Progenitor cell of endocrine pancreas (in vitro differentiated cells): Measurements from ENCODE around the gene OLFML2A. TPM values are rescaled to one million over a fixed set of nuclear protein-coding genes. Genes with fewer than 3 reads are reported as not detected.

ENCODE experiments used
- DNase-seq: peaks from one replicate; pipeline ENCODE4 v3.0.0; 2021; ENCODE audit warnings: low spot score; ENCODE audit not compliant: unreplicated experiment
- H3K27ac Mint-ChIP-seq: 2 replicates; pipeline ENCODE4 v1.8.0; 2021; ENCODE audit warnings: mild to moderate bottlenecking, moderate library complexity, mixed read lengths
- H3K27me3 Mint-ChIP-seq: 2 replicates; pipeline ENCODE4 v1.8.0; 2021; ENCODE audit warnings: mixed read lengths
- H3K36me3 Mint-ChIP-seq: 2 replicates; pipeline ENCODE4 v1.8.0; 2022; ENCODE audit warnings: mixed read lengths; ENCODE audit not compliant: insufficient read depth
- H3K4me1 Mint-ChIP-seq: 2 replicates; pipeline ENCODE4 v1.8.0; 2021; ENCODE audit warnings: low read depth, mixed read lengths
- H3K4me3 Mint-ChIP-seq: 2 replicates; pipeline ENCODE4 v1.8.0; 2021; ENCODE audit warnings: low read depth, mild to moderate bottlenecking, moderate library complexity, mixed read lengths
- H3K9me3 Mint-ChIP-seq: 2 replicates; pipeline ENCODE4 v1.8.0; 2021; ENCODE audit warnings: low read depth, mixed read lengths
- total RNA-seq: library from RNA; stranded (reverse); gene quantifications from 2 replicates; pipeline ENCODE4 v1.2.1, GENCODE V29; 2021
- TF ChIP-seq, protein P1 (sequence below): fragments of 200-600 bp; sonication (generic); IDR thresholded peaks from one replicate; pipeline ENCODE4 v1.5.0; 2021; ENCODE audit warnings: antibody characterized with exemption, mild to moderate bottlenecking; ENCODE audit not compliant: unreplicated experiment

Gene OLFML2A
- total RNA-seq, 1 donor from 2014 or later = 2.5 TPM

DNA sequence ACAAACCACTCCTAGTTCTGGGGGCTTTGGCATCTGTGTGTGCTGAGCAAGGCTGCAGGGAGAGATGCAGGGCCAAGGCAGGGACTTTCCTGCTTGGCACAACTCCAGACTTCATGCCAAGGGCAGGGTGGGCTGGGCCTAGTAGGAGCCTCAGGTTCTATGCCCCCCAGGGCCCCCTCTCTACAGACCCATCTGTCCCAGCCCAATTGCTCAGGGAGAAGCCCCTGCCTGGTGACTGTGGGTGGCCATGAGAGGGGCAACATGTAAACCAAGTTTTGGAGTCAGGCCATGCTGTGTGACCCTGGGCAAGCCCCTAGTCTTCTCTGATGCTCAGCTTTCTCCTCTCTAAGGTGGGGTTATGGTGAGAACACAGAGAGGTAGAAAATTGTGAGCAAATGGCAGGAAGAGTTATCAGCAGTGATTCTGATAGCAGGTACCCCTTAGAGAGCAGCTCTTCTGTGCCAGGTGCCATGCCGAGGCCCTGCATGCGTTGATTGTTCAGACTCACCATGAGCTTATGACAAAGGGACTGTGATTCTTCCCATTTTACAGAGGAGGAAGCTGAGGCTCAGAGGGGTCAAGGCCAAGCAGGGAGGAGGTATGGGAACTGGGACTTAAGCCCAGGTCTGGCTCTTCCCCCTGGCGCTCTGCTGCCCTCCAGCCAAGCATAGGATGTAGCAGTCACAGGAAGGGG, 5.2 kb downstream of the OLFML2A start:
- TF ChIP-seq, protein P1, sequence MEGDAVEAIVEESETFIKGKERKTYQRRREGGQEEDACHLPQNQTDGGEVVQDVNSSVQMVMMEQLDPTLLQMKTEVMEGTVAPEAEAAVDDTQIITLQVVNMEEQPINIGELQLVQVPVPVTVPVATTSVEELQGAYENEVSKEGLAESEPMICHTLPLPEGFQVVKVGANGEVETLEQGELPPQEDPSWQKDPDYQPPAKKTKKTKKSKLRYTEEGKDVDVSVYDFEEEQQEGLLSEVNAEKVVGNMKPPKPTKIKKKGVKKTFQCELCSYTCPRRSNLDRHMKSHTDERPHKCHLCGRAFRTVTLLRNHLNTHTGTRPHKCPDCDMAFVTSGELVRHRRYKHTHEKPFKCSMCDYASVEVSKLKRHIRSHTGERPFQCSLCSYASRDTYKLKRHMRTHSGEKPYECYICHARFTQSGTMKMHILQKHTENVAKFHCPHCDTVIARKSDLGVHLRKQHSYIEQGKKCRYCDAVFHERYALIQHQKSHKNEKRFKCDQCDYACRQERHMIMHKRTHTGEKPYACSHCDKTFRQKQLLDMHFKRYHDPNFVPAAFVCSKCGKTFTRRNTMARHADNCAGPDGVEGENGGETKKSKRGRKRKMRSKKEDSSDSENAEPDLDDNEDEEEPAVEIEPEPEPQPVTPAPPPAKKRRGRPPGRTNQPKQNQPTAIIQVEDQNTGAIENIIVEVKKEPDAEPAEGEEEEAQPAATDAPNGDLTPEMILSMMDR = no peak
- H3K4me1 Mint-ChIP-seq = peaks cover 9% of the 10 kb centered on the region
- no peaks in the 10 kb centered on the region for H3K9me3 Mint-ChIP-seq
- no peak for DNase-seq
- H3K4me3 Mint-ChIP-seq = no peak overlapping the region
- H3K27ac Mint-ChIP-seq = no peak overlapping the region
- no peaks in the 10 kb centered on the region for H3K36me3 Mint-ChIP-seq
- peaks cover 6% of the 10 kb centered on the region for H3K27me3 Mint-ChIP-seq

DNA sequence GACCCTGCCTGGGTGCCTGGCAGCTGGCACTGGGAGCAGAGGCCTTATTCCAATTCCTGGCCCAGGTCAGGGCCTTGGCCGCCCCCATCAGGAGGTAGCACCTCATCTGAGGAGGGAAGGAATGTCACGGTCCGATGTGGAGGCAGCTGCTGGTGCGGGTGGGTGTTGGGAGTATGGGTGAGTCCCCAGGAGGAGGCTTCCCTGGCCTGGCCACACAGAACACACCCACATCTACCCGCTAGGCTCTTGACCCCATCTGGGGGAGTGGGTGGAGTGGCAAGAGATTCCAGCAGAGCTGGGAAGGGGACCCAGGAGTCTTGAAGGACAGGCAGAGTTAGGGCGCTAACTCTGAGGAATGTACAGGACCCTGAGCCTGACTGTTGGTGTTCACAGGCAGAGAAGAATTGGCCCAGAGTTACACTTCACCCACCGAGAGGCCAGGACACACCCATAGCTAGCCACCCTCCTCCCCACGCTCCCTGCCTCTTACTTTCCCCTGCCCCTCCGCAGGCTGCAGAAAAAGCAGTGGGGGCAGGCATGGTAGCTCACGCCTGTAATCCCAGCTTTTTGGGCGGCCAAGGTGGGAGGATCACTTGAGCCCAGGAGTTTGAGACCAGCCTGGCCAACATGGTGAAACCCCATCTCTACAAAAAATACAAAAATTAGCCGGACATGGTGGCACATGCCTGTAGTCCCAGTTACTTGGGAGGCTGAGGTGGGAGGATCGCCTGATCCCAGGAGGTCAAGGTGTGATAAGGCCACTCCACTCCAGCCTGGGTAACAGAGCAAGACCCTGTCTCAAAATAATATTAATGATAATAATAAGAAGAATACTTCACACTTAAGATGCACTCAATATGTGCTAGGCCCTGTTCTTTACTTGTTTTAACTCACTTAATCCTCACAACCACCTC, 6.0 kb downstream of the OLFML2A start:
- no peak overlapping the region for H3K27ac Mint-ChIP-seq
- H3K4me3 Mint-ChIP-seq = no peak overlapping the region
- no peaks in the 10 kb centered on the region for H3K36me3 Mint-ChIP-seq
- H3K27me3 Mint-ChIP-seq = peaks cover 3% of the 10 kb centered on the region
- H3K4me1 Mint-ChIP-seq = peaks cover 9% of the 10 kb centered on the region
- DNase-seq = no peak
- H3K9me3 Mint-ChIP-seq = no peaks in the 10 kb centered on the region
- TF ChIP-seq, protein P1 = no peak

DNA sequence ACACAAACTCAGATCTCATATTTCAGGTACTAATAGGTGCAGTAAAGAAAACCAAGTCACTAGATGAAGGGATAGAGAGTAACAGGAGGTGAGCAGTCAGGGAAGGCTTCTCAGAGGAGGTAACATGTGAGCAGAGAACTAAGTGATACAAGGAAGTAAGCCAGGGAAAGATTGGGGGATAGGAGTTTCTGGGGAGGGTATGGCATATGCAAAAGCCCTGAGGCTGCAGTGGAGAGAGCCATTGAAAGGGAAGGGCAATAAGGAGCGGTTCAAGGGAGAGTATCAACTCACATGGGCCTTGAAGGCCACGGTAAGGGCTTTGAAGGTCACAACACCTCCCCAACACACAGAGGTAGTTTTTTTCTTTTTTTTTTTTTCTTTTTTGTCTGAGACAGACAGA, 6.9 kb downstream of the OLFML2A start:
- TF ChIP-seq, protein P1 = no peak
- H3K9me3 Mint-ChIP-seq = no peaks in the 10 kb centered on the region
- H3K4me1 Mint-ChIP-seq = peaks cover 7% of the 10 kb centered on the region
- H3K27me3 Mint-ChIP-seq = peaks cover under 1% of the 10 kb centered on the region
- no peak overlapping the region for H3K27ac Mint-ChIP-seq
- H3K36me3 Mint-ChIP-seq = no peaks in the 10 kb centered on the region
- DNase-seq = no peak
- no peak overlapping the region for H3K4me3 Mint-ChIP-seq

DNA sequence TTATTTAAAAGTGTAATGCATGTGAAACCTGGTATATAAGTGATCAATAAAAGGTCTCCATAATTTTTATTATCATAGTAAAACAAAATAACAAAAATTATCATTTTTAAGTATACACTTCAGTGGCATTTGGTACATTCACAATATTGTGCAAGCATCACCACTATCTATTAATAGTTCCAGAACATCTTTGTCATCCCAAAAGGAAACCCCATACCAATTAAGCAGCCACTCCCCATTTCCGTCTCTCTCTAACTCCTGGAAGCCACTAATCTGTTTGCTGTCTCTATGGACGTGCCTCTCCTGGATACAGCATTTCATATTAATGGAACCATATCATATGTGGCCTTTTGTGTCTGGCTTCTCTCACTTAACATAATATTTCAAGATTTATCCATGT, 7.6 kb downstream of the OLFML2A start:
- Mint-ChIP-seq H3K9me3 (no peaks in the 10 kb centered on the region), H3K4me1 (peaks cover 4% of the 10 kb centered on the region), H3K27me3 (no peaks in the 10 kb centered on the region), H3K4me3 (no peak overlapping the region), H3K36me3 (no peaks in the 10 kb centered on the region), H3K27ac (no peak overlapping the region)
- DNase-seq = no peak
- TF ChIP-seq, protein P1 = no peak

DNA sequence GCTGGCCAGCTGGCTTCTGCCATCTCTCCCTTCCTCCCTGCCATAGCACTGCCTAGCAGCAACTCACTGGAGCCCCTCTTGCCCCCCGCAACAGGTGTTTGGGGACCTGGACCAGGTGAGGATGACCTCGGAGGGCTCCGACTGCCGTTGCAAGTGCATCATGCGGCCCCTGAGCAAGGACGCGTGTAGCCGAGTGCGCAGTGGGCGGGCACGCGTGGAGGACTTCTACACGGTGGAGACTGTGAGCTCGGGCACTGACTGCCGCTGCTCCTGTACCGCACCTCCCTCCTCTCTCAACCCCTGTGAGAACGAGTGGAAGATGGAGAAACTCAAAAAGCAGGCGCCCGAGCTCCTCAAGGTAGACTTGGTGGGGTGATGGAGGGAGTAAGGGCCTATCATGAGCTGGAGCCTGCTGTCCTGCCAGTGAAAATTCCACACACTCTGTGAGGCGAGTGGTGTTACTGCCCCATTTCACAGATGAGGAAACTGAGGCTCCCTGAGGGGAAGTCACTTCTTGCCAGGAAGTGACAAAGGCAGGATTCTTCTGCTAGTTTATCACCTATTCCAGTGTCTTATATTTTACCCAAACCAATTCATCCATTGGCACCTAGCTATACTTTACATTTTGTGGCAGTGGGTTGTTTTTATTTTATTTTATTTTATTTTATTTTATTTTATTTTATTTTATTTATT, 10.1 kb downstream of the OLFML2A start:
- Mint-ChIP-seq H3K9me3 (no peaks in the 10 kb centered on the region), H3K27me3 (no peaks in the 10 kb centered on the region), H3K36me3 (no peaks in the 10 kb centered on the region), H3K4me3 (no peak overlapping the region), H3K4me1 (no peaks in the 10 kb centered on the region), H3K27ac (peak overlapping the region; percentile 29)
- no peak for DNase-seq
- TF ChIP-seq, protein P1 = no peak
